Fibroblast of villous mesenchyme (primary cell): ENCODE data around the gene PCDH15. TPM values are rescaled to one million over a fixed set of nuclear protein-coding genes. Genes with fewer than 3 reads are reported as not detected.

Experiments used
- DNase-seq: peaks from one replicate; pipeline ENCODE4 v3.0.0-alpha.2; 2010; ENCODE audit warnings: low read depth
- H3K4me3 ChIP-seq: 2 replicates; pipeline ENCODE4 v1.5.1; 2011; ENCODE audit warnings: low read depth, mild to moderate bottlenecking, low read length
- CTCF ChIP-seq: IDR thresholded peaks from 2 replicates; pipeline ENCODE4 v1.5.1; 2012; ENCODE audit warnings: low read depth, mild to moderate bottlenecking, low read length; ENCODE audit not compliant: insufficient read depth
- total RNA-seq: library from RNA; depleted of rRNA; stranded (reverse); fragments of >200 nt; gene quantifications from 2 replicates; pipeline ENCODE4 v1.2.3, GENCODE V29; 2012

Gene PCDH15
- total RNA-seq, 1 donor = not detected

- no peak for TF ChIP-seq CTCF
- no peak overlapping the region for H3K4me3 ChIP-seq
- DNase-seq = no peak
These were observed 465.7 kb downstream of the PCDH15 start for GRCh38 chr10:54335296-54335695.

- no peak for TF ChIP-seq CTCF
- H3K4me3 ChIP-seq = no peak overlapping the region
- no peak for DNase-seq
These were observed 481.7 kb downstream of the PCDH15 start for GRCh38 chr10:54319341-54319740.

- no peak for DNase-seq
- TF ChIP-seq CTCF = no peak
- H3K4me3 ChIP-seq = no peak overlapping the region
These were observed 482.6 kb downstream of the PCDH15 start for GRCh38 chr10:54318470-54318869.

GRCh38 chr10:54314430-54314829 lies 486.6 kb downstream of the PCDH15 start:
- no peak for DNase-seq
- no peak overlapping the region for H3K4me3 ChIP-seq
- TF ChIP-seq CTCF = no peak

- no peak for DNase-seq
- no peak for TF ChIP-seq CTCF
- no peak overlapping the region for H3K4me3 ChIP-seq
These were observed 516.4 kb downstream of the PCDH15 start for GRCh38 chr10:54284526-54285193.

GRCh38 chr10:54282012-54282411 lies 519.0 kb downstream of the PCDH15 start:
- DNase-seq = no peak
- TF ChIP-seq CTCF = no peak

GRCh38 chr10:54266395-54266794 lies 534.6 kb downstream of the PCDH15 start:
- DNase-seq = no peak
- TF ChIP-seq CTCF = no peak
- H3K4me3 ChIP-seq = no peak overlapping the region

More at GRCh38 chr10:54282012-54282411, 519.0 kb downstream of the PCDH15 start:
- no peak overlapping the region for H3K4me3 ChIP-seq
